HL-60 (cell line): ENCODE data around the gene NFATC1.

Experiments
- POLR2AphosphoS5 ChIP-seq: IDR thresholded peaks from 2 replicates; pipeline ENCODE4 v1.6.1; 2012; ENCODE audit warnings: low read depth
- SPI1 ChIP-seq: IDR thresholded peaks from 2 replicates; pipeline ENCODE4 v1.6.1; 2012; ENCODE audit warnings: low read depth, mild to moderate bottlenecking, borderline replicate concordance

- no peak for TF ChIP-seq SPI1
- no peak for TF ChIP-seq POLR2AphosphoS5
Observed at GRCh38 chr18:79517341-79517740, 121.6 kb downstream of the NFATC1 start.
